Lung microvascular endothelial cell (primary cell): Measurements from ENCODE around the gene CERS5. TPM values are rescaled to one million over a fixed set of nuclear protein-coding genes. Genes with fewer than 3 reads are reported as not detected.
"Not testable (repeated sequence)": the region's sequence is repeated elsewhere in the genome, so short reads cannot be mapped to it uniquely, and the experiment has no call there.

Source experiments
- DNase-seq, 2 donors: peaks; one replicate each; pipeline versions ENCODE4 v3.0.0 to v3.0.0-alpha.2; 2010; ENCODE audit warnings: low read depth in 2 of 2
- total RNA-seq: library from RNA; depleted of rRNA; stranded (reverse); fragments of >200 nt; gene quantifications from 2 replicates; pipeline ENCODE4 v1.2.1, GENCODE V29; 2014

Gene CERS5
- total RNA-seq, 1 donor from 2014 or later: 33.9 TPM

DNA sequence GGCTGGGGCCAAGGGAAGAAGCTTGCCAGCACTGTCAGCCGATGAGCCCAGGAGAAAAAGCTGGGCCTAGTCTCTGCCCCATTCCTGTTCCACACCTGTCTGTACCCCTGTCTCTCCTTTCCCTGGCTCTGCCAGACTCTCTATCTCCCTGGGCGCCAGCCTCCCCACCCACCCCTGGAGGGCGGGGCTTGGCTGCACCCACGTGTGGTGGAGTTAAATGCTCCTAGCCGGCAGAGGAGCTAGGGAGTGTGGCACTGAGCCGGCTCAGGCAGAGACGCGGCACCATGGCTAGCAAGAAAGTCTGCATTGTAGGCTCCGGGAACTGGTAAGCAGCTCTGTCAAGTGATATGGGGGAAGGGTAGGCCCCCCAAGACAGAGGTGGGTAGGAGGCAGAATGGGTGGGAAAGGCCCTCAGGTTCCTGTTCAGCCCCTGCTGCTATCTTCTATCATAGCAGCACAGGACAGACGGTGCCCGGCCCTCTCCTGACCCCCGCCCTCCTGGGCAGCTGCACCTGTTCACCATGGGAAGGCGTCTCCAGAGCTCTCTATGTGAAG is 63.3 kb downstream of the CERS5 start, which contains the start of gene GPD1:
Gene GPD1, plus strand, starts transcription at position 242 of the 555 bp plus-strand sequence. Its CDS starts 43 bp downstream, at position 285.
- DNase-seq: no peak

DNA sequence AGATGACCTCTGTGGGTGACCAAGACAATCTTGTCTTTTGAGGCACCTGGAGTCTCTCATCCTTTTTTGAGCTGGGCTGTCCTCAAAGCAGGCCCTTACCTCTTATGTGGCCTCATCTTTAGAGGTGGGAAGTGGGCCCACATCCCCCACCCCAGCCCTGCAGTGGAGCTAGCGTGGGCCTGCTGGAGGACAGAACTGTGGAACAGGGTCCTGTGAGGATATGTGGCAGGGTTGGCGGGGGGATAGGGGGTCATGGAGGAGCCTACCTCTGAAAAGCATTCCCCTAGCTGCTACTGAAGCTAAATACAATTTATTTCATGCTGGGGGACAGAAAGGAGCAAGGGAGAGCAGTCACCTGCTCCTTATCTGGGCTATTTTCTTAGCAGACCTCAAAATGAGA is 63.8 kb downstream of the CERS5 start:
- DNase-seq: no peak

DNA sequence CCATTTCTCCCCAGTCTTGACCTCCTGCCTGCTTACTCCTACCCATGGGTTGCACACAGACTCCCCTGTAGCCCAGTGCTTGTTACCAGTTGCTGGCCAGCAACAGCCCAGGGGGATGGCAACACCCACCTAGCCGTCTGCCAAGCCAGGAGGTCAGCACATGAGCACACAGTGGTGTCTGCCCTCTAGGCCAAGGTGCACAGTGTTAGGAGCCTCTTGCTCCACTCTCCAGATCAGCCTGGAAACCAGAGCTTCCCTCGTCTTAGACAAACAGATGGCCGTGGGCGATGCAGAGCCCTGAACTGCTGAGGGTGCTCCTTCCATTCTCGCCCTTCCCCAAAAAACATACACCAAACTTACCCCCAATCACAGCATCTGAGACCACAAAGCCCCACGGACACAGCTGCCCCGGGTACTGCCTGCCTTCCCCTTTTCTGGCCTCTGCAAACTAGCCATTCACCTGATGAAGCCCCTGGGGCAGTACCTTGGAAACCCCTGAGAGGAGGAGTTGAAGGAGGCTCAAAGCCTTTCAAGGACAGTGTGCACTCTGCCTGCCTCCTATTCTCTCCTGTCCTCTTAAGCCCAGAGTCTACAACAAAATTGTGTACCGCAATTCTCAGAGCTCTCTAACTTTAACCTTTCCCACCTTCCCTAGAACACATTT is 64.4 kb downstream of the CERS5 start:
- DNase-seq: no peak

DNA sequence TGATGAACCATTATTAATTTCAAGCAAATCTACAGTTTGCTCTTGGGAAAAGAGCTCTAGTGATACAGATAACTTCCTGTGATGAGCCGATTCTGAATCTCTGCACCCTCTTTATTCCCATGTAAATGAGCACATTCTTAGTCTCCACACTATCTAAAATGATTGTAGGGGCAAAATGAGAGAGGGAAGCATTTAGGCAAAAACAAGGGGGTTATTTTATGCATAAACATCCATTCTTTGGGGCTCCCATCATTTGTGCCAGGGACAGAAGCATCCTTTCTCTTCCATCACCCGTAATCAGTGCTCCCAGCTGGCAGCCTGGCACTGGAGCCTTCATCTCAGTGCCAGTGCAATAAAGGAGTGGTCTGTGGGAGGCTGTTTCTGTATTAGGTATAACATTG is 65.0 kb downstream of the CERS5 start:
- no peak for DNase-seq

DNA sequence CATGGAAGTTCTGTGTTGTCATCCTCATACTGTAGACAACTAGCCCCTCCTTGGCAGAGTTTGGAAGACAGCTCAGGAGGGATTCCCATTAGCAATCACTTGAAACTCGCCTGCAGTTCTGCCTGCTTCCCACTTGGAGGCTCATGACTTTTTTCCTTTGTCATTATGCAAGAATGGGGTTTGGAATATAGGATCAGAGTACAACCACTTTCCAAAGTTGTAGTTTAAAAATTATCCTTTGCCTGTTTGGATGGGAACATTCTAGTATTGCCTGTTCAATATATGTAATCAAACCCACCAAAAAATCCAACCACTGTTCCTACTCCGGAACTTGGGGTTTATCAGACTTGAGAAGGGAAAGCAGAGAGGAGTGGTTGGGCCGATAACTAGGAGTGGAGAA is 65.5 kb downstream of the CERS5 start:
- peak; percentile 35 to 46 for DNase-seq

DNA sequence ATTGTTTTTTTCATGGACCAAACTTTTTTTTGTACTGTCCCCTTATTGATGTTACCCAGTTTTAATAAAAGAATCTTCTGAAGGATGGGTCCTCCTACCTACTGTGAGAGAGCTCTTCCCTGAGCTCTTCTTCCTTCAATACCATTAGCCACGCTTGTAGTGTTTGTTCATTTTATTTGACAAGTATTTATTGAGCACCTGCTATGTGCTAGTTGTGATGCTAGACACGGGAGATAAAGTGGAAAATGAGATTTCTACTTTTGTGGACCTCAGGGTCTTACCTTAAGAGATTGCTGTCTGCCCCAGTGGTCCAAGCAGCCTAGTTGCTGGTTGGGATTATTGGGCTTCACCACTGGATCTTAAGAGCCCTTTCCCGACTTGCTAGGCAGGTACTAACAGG is 66.6 kb downstream of the CERS5 start:
- DNase-seq: no peak

DNA sequence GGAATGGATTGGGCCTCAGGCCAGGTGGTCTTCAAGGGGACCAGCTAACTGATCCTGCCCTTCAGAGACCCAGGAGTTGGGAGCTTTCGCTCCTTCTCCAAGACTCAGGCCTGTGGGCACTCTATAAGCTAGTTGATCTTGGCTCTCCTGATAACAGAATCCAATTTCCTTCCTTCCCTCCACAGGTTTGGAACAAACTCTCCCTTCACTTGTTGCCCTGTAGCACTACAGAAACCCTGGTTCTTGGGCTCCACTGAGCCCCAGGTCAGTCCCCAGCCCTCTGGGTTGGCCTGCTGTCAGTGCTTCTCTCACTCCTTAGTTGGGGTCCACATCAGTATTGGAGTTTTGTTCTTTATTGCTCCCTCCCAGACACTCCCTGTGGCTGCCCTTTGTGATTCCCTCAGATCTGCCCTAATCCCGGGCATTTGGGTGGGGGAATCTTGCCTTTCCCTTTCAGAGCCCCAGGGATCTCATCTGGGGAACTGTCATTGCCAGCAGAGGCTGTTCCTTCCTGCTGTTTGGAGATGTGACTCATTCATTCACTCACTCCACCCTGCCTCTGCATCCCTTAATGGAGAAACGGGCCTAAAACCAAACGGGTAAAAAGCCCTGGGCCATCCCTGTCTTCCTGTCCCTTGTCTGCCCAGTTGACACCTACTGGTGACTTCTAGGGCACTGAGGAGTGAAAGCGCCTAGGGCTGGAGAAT is 67.7 kb downstream of the CERS5 start:
- DNase-seq: peak in 1 of 2 donors; percentile 36

DNA sequence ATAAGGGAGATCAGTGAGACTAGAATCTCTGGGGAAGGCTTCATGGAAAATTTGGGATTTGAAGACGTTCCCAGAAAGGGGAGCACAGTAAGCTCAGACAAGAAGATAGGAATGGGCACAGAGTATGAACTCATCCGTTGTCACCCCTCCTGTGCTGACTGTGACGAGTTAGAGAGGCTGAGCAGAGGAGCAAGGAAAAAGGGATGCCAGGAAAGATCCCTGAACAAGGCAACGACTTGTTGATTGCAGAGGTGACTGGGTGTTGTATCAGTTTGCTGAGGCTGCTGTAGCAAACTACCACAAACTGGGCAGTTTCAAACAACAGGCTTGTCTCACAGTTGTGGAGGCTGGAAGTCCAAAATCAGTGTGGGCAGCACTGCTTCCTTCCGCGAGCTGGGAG is 69.2 kb downstream of the CERS5 start:
- DNase-seq: no peak

DNA sequence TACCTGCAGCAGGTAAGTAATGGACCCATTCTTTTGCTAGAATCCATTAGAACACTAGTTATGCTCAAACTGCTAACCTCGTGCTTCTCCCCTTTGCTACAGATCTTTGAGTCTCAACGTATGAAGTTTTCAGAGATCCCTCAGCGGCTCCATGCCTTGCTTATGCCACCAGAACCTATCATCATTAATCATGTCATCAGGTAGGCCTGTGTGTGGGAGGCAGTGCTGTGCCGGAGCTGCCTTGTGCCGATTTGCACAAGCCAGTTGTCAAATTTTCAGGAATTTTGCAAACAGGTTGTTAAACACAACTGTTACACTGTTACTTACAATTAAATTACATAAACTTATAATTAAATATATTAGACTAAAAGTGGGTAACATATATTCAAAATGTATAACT is 76.8 kb downstream of the CERS5 start:
- no peak for DNase-seq

DNA sequence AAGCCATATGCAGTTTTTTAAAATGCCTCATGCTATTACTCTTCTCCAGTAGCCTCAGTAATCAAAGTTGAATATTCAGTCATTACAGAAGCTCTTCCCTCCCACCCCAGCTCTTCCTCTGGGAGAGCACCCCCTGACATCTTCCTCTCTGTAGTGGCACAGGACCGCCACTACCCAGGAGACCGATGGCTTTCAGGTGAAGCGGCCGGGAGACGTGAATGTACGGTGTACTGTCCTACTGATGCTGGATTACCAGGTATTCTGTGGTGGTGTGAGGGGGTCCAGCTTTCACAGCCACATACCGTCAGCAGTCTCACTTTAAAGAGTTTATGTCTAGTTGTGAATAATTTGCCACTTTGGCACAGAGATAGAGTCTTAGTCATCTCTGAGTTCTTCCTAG is 77.4 kb downstream of the CERS5 start:
- DNase-seq: no peak

DNA sequence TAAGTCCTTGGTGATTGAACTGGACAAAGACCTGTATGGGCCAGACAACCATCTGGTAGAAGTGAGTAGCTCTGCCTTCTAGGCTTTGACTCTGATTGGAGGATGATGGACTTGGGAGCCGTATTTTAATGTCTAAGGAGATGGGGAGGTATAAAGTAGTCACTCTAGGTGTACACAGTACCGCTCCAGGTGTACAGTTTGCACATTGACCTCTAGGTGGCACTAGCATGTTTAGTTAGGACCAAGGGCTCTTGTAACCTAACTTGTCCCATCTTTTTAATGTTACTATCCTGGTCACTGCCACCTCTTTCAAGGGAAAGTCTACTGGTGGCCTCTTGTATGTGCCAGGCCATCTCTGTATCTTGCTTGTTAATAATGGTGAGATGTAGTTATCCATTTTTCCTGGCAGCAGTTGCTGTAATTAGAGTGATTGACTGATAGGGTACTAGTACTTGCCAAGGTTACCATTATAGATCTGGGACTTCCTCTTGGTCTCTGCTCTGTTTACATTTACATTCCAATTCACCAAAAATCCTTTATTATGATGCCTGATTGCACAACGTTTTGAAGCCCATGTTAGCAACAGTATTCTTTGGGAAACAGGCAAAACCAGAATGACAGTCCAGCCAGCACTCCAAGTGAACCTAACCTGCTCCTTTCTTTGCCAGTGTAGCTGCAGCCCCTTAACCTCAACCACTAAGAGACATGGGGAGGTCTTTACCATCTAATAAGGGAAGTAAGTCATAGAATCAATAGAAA is 78.4 kb downstream of the CERS5 start:
- DNase-seq: peak; percentile 60 to 70

DNA sequence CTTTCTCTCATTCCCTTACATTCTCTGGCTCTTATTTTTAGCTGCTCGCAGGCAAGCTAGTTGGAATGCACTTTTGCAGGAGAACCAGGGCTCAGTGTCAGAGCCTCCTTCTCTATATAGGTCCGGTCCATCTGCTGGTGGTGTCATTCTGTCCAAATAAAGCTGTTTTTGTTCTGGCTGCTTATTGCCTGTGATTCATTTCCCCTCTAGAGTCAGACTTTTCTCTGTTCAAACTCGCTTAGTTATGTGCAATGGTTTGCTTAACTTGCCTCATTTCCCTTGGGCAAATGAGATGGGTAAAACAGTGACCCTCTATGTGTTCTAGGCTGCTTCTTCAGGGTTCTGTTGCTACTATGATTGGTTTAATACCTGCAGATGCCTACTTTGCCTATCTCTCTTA is 79.2 kb downstream of the CERS5 start:
- DNase-seq: peak; percentile 86 to 92

DNA sequence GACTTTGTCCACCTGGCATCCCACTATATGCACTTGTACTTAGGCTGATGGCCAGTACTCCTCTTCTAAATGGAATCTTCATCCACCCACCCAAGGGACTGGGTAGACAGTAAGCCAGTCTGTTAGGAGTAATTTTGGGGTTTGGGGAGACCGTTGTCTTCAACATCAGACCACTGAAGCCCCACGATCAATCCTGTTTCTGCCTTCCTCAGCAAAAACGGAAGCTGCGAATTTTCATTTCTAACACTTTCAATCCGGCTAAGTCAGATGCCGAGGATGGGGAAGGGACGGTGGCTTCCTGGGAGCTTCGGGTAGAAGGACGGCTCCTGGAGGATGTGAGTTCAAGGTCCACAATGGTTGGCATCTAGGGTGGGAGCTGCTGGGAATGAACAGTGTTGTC is 80.0 kb downstream of the CERS5 start:
- no peak for DNase-seq

DNA sequence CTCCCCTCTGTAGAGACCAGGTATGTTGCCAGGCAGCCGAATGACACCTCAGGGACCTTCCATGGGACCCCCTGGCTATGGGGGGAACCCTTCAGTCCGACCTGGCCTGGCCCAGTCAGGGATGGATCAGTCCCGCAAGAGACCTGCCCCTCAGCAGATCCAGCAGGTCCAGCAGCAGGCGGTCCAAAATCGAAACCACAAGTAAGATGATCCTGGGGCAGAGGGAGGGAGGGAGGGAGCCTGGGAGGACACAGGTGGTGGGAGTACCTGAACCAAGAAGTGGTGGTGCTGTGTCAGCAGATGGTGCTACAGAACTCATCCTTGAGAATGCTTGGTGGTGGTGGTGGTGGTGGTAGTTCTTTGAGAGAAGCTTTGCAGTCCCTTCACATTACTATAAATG is 81.0 kb downstream of the CERS5 start:
- DNase-seq: no peak

DNA sequence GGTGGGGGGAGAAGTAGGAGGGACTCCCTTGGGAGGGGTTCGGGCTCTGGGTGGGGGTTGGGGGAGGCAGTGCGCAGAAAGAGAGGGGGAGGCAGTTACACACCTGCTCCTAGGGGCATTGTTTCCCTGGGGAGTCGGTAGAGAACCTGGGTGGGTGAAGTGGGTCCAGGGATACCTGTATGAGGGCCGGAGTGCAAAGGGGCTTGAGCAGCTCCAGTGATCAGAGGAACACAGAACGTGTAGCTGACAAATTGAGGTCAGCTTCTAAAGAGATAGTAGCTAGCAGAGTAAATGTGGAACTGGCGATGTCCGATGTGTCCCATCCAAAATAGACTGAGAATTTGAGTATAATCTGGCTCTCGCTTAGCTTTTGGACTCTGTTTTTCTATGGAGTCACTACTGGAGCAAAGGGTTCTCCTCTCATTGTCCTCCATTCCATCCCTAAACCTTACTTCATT is 81.5 kb downstream of the CERS5 start:
- DNase-seq: no peak

DNA sequence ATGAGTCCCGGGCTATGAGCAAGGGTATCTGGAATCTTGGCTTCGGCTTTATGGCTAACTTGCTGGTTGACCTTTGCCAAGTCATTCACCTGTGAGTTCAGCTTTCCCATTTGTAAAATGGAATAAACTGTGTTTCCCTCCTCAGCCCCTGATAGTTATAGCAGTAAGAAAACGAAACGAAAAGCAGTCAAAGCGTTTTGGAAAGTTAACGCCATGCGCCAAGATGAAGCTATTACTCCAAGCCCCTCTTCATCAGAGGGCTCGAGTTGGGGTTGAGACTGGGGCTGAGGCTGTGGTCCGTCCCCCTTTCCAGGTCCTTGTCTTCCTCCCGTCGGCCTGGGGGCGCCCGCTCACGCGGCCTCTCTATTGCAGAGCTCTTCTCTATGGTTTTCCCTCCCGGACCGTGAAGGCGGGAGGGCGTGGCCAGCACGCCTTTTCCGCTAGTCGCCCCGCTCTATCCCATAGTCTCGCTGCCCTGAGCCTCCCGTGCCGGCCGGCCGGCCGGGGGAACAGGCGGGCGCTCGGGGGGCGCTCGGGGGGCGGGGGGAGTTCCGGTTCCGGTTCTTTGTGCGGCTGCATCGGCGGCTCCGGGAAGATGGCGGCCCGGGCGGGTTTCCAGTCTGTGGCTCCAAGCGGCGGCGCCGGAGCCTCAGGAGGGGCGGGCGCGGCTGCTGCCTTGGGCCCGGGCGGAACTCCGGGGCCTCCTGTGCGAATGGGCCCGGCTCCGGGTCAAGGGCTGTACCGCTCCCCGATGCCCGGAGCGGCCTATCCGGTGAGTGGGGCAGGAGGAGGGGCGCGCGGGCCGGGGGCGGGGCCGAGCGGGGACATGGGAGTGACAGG is 82.2 kb downstream of the CERS5 start, which contains the start of gene SMARCD1:
Gene SMARCD1, plus strand, starts transcription at position 568 of the 840 bp plus-strand sequence. Its CDS starts 28 bp downstream, at position 596.
- peak; percentile 94 to 96 for DNase-seq

DNA sequence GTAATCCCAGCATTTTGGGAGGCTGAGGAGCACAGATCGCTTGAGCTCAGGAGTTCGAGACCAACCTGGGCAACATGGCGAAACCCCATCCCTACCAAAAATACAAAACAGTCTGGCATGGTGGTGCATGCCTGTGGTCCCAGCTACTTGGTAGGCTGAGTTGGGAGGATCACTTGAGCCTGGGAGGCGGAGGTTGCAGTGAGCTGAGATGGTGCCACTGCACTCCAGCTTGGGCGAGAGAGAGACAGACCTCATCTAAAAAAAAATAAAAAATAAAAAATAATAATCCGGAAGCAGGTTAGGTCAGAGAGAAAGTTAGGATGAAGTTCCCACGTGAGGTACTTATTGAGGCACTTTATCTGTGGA is 82.8 kb downstream of the CERS5 start:
- DNase-seq: not testable (repeated sequence)

DNA sequence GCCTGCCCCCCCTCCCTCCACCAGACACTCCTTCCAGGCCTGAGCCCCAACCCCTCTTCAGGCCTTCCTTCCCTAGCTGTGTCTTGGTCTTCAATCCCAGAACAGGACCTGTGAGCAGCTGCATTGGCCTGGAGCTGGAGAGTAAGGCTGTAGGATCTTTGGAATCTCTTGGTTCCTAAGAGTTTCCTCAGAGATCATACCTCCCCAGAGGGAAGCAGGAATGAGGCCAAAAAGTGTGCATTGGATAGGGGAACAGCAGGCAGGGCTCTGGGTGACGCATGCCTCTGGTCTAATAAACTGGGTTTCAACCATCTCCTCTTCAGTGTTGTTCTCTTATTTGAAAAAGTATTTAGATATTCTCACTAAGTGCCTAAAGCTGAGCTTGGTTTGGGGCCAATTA is 83.9 kb downstream of the CERS5 start:
- DNase-seq: no peak

DNA sequence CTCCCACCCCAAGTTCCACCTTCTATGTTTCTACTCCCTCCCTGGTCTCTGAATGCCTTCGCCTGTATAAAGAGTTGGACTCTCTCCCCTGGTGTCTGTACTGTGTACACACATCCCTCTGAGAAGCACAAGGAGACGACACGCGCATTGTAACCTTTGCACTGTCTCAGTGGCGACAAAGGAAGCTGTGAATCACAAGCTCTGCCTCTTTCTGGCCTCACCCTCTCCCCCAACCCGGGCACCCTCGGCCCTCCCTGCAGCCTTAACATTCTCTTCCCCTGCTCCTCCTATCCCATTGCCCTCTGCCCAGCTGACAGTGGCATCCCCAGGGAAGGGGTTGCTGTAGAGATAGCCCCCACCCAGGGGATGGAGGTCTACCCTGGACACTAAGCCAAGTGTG is 84.5 kb downstream of the CERS5 start:
- DNase-seq: no peak

DNA sequence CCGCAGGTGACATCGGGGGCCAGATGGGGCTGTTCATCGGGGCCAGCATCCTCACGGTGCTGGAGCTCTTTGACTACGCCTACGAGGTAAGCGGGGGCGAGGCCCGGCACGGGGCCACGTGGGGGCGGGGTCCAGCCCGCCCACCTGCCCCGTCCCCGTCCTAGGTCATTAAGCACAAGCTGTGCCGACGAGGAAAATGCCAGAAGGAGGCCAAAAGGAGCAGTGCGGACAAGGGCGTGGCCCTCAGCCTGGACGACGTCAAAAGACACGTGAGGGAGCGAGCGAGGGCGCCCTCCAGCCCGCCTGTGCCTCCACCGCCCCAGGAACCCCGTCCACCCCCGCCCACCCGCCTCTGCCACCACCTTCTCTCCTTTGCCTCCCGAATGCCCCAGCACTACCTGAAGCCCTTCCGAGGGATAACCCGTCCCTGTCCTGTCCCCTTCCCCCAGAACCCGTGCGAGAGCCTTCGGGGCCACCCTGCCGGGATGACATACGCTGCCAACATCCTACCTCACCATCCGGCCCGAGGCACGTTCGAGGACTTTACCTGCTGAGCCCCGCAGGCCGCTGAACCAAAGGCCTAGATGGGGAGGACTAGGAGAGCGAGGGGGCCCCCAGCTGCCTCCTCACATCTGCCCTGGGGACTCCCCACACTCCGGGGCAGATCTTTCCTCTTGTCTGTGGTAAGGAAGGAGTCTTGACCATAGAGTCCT is 85.9 kb downstream of the CERS5 start:
- DNase-seq: no peak
